Eye (tissue), 1 donor: ENCODE data around the gene PFKFB2.

Experiments used
- DNase-seq: peaks from one replicate; pipeline ENCODE4 v3.0.0-alpha.2; 2015

Gene PFKFB2

DNA sequence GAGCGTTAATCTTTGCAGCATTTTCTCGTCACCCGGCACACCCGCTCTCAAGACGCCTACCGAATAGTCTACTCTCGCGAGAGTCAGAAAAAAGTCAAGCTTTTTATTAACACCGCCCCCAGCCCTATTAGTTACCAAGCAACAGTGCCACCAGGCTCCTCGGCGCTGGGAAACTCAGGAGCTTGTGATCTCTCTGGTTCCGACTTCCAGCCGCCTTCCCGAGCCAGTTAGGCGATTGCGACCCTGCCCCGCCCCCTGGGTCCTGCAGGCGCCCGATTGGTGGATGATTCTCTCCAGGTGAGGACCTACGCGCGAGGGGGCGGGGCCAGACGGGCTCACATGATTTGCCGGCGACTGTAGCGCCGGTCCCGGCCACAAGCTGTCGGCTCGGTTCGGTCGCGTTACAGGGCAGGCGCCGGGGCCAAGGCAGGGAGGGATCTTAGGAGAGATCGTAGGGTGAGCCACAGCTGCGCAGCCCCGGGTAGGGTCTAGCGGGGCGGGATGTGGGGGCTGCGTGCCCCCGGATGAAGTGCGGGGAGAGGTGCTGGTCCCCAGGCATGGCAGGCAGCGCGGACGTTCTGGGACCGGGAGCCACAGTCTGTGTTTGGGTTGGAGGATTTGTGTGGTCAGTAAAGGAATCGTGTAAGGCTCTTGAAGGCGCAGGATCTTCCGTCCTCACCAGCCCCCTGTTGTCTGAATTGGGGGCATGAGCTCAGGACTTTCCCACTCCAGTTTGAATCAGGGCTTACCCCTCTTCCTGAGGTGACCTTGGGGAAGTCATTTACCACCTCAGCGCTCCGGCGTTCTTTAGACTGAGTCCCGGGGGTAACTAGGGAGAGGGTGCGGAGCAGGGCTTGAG, at the start of gene PFKFB2:
Gene PFKFB2 (plus strand): TSS at position 365 of the 859 bp plus-strand sequence. CDS start 1,443 bp downstream, outside the sequence.
- peak; percentile 98 for DNase-seq

DNA sequence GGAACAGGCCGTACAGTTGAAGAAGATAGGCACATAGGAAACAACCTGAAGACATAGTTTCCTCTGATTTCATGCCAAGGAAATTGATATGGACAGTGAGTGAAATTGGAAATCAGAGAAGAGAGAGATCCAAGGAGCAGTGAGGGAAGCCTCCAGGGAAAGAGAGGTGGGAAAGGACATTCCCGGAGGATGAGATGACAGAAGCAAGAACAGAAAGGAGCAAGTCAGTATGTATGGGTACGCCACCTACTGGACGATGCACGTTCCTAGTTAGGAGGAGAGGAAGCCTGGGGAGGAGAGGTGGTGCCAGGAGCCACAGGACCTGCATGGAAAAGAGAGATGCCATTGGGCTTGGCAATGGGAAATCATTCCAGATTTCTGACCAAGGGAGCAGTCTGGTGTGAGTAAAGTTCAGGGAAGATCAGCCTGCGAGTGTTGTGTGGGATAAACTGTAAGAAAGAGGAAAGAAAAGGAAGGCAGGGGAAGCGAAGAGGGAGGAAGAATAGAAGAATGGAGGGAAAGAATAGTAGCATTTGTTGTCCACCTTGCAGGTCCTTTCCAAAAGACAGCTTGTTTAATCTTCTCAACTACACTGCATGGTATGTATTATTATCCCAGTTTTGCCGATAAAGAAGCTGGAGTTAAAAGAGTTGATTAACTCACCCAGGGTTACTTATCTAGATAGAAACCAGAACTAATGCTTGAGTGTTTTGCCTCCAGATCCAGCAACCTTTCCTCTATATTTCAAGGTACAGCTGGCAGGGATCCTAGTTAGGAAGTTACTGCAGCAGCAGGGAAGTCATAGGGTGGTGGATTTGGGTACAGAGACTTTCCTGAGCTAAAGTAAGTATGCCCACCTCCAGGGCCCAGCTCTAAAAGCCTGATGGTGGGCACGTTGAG, 47.9 kb upstream of the PFKFB2 start:
- peak; percentile 64 for DNase-seq

DNA sequence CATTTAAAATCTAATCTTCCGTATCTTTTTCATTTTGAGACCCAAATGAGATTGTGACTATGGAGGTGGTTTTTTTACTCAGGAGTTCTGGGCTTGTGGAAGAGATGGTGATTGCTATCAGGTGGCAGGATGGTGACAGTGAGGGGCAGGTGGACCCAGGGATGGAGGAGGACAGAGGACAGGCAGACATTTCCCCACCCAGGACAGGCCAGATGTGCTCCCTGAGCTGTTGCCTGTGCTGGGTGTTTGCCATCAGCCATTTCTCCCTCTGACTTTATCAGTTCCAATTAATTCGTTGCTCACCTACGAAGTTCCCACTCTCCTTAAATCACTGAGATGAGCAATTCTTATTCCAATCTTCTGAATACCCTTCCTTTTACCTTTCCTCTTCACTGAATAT, 47.0 kb upstream of the PFKFB2 start:
- DNase-seq, result no peak

DNA sequence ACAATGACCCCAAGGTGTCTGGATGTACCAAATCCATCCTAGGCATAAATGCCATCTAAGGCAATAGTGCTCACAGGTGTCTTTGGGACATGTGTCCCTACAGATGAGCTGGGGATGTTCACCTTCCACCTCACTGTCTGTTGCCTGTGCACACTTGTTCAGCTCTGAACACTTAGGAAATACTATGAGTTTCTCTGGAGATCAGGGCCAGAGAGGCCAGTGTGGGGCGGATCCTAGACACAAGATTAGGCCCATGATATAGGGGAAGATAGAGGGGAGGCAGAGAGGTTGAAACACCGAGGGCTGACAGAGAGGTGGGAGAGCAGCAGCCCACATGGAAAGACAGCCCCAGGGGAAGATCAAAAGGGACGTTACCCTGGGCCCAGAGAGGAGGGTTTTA, 46.2 kb upstream of the PFKFB2 start:
- no peak for DNase-seq

DNA sequence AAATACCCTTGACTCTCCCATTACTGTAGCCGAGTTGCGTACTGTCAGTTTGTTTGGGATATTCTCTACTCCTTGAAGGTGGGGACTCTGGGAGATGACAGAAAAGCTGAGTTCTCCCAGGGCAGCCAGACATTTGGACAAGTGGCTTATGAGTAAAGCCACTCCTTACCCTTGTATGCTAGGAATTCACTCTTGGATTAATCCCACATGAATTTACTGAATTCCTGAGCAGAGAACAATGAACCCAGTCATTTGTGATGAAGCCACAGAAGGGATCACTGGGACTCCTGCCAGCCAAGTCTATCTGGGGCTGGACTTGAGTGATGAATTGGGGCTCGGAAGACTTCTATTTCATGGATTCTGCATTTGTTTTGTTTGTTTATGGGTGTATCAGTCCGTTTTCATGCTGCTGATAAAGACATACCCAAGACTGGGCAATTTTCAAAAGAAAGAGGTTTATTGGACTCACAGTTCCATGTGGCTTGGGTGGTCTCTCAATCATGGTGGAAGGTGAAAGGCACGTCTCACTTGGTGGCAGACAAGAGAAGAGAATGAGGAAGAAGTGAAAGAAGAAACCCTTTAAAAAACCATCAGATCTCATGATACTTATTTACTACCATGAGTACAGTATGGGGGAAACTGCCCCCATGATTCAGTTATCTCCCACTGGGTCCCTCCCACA, 45.6 kb upstream of the PFKFB2 start:
- DNase-seq, result peak; percentile 59

DNA sequence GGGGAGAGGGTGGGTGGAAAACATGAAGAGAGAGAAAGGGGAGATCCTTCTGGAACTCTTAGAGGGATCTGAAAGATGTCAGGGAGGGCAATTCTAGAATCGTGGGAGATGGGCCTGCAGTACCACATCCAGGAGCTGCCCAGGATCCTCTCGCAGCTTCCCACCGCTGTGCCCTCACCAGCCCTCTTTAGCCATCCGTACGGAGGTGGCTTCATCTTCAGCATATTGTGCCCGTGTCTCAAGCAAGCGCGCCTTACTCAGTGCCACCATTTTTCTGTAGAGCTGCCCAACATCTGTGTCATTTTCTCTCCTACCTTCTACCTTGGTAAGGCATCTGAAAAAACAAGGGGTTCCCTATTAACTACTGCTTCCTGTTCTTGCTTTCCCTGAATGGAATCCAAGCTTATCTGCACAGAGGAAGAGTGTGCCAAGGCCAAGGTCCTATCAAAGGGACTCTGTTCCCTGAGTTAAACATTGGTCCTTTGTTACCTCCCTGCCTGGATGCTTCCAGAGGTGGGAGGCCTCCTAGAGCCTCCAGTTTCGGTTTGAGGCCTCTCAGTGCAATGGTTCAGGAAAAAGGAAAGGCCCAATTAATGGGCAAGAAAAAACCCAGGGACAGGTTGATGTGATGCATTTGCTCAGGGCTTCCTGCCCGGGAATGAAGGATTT, 43.8 kb upstream of the PFKFB2 start:
- no peak for DNase-seq

DNA sequence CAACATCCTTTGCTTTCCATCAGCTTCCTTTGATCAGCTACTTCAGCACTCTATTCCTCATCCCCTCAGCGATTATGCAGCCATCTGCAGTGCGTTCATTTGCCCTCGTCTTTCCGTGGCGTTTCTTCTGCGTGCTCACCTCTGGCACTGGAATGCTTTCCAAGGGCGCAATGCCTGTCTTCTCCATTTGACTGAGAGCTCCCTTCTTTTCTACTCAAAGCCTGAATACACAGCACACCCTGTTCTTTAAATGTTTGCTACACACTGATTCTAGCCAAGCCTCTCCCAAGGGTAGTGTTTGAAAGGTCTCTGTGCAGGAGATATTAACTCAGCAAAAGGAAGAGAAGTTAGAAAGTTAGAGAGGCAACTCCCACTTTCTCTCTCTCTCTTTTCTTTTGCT, 43.1 kb upstream of the PFKFB2 start:
- DNase-seq, result no peak

DNA sequence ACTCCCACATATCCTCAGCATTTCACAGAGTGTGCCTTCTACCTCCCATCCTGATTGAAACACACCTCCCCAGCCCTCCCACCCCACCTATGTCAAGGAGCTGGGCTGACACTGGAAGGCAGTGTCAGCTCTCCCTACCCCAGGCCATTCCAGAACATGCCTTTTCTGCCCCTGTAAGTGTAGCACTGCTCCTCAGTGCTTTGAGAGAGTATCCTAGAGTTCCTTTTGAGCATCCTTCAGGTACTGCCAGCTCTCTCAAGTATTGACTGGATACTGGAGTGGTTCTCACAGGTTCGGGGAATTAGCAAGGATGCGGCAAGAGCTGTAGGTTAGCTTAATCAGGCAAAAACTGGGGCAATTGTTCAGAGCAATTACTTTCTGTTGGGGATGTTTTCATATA, 42.3 kb upstream of the PFKFB2 start:
- no peak for DNase-seq

DNA sequence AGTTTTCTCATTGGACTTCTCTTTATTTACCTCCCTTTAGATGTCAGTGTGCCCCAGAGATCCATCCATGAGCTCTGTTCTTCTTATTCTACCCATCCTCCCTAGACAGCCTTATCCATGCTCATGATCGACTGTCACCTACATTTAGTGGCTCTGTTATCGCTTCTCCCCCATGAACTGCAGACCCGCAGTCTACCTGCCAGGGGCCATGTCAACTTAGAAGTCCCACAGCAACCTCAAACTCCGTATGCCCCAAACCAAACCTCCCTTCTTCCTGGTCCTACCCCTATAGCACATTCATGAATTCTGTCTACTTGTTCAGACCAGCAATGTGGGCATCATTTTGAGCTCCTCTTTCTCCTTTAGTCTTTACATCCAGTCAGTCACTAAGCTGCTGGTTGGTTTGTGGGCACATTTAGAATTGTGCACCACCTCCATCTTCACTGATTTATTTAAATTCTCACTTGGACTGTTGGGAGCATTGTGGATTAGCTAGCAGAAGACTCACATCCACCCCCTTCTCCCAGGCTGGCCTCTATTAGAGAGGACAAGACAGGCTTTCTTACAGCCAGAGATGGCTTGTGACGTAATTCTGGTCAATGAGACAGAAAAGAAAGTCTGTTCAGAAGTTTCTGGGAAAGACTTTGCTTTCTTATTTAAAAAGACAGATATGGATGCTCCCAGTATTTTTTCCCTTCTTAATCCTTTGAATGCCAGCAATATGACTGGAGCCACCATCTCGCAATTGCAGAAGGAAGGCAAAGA, 39.6 kb upstream of the PFKFB2 start:
- no peak for DNase-seq

DNA sequence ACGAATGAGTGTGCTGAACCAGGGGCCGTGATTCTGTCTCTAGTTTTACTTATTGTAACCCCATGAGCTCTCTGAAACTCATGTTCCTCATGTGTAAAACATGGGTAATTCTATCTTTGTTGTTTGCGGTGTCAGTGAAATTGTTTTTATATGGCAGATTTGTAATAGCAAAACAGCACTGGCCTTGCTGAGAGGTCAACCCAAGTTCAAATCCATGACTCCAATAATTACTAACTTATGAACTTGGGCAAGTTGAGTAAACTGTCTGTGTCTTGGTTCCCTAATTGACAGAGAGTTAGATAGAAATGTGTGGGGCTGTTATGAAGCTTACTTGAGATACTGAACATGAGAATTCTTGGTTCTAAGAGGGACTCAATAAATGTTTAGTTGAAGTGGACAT, 38.3 kb upstream of the PFKFB2 start:
- no peak for DNase-seq

DNA sequence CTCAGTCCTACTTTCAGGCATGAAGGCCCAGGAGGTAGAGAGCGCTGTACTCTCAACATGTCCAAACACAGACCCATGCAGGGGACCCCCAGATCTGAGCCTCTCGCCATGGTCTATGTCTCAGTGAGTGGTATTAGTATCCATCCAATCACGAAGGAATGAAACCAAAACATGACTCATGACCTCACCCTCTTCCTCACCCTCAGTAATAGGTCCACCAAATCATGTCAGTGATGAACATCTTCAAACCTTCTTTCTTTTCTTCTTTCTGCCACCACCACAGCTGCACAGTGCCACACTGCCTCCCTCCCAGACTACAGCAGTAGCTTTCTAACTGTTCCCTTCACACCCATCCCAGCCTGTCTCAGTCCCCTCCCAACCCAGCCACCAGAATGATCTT, 37.3 kb upstream of the PFKFB2 start:
- no peak for DNase-seq

DNA sequence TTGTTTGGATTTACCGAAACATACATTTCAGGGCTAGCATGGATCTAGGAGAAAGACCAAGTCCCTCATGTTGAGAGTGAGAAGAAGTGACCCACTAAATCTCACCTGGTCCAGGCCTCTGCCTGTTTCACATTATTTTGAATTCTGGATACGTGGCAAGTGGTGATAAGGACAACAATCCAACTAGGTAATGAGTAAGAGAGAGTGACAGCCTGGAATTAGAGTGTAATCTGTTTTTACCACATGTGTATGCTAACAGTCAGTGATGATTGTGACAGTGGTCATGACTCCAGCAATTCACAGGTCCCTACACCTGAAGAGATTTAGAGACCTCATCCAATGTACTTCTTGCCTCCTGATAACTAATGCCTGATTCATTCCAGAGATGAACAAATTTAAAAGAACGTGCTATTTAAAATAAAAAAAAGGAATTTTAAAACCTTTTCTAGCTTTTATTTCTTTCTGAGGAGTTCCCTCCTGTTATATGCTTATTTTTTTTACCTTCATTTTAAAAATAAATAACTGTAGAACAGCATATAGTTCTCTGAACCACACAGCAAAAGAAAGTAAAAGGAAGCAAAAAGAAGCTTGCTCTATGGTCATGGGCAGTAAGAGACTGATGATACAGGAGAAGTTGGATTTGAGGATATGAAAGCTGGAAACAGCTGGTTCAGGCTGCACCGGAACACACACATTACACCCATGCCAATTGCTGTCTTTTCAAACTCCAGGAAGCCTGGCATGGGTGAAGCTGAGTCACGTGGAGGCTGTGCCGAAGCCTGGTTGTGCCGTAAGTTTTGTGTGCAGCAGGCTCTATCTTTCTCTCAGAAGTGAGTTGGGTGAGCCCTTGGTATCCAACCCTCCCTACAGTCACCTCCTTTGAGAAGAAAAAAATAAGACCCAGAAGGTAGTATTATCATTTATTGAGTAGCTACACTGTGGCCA, 35.2 kb upstream of the PFKFB2 start:
- DNase-seq, result no peak

DNA sequence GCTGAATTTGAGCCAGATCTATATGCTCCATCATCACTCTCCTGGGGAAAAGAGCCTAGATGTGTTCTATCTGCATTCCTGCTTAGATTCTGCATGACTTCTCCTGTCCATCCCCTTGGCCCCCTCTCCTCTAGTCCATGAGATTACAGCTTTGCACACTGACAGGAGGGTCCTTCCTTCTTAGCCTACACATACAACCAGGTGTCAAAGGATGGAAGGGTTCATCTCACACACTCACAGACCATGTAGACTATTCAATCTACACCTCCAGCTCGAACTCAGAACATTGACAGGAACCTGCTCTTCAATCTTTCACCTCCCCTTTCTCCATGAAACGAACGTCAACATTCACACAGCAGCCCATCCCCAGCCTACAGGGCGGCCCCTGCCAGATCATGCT, 34.4 kb upstream of the PFKFB2 start:
- DNase-seq, result no peak

DNA sequence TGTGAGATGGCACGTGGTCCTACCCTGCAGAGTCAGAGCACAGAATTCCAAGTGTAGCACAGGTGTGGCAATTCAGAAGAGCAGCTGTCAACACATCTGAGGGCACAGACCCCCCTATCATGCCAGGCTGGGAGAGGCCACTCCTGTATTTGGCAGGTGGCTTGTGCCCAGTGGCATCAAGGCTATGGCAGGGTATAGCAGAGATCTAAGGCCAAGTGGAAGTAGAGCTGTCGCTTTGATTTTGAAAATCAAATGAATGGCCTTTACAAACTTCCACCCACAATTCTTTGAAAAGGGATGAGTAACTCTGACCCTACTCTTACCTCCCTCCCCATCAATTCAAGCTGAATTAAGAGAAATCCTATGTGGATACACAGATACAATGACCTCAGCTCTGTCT, 33.9 kb upstream of the PFKFB2 start:
- no peak for DNase-seq

DNA sequence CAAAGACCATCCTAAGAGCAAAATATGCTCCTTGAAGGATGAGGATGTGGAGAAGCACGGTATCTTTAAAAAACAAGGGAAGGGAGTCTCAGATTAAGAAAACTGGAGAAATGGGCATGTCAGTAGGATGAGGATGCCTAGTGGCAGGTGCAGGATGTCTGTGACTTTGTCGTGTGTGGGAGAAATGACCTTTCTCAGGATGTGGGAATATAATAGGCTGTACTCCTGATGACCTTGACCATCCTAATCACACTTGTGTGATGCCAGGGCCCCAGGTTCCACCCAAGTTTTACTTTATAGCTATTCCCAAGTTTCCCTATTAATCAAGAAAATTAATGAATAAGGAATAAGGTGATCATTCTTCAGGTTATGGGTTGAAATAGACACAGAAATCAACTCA, 33.4 kb upstream of the PFKFB2 start:
- no peak for DNase-seq

DNA sequence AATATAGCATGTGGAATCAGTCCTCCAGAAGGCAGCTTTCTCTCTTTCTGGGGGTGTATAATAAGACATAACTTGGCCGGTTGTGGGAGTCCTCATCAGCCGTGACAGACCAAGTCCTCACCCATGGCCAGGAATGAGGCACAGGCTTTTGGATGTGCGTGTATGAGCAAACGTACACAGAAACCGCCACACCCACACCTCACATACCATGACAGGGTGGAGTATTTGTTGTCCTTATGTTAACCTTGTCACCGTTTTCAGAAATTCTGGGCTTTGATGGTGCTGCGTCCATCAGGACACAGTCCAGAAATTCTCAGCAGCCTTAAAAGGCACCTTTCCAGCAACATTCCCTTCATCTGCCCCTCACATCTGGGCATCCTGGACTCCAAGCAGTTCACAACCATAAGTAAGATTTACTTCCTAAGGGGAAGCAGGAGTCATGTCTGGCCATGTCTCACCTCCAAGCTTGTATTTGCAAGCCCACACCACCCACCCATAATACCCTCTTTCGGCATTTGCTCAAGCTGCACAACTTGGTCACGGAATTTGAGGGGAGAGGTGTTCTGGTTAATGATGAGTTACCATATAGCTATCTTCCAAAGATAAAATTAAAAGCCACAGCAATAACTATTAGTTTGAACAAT, 32.9 kb upstream of the PFKFB2 start:
- no peak for DNase-seq

DNA sequence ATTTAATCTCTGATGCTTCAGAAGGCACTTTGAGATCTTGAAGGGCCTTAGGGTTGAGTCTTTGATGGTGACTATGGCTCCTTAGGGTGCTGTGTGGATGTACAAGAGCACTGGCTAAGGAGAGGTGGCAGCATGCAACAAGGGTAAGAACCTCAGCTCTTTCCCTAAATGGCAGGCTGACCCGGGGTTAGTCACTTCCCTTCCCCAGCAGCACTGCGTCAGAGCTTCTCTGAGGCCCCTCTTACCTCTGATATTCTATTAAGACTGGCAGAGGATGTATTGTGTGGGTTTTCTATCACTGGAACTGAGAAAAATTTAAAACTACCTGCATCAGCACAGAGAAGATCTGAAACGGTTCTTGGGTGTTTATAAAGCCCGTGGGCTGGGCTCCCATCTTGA, 32.4 kb upstream of the PFKFB2 start:
- DNase-seq, result no peak

DNA sequence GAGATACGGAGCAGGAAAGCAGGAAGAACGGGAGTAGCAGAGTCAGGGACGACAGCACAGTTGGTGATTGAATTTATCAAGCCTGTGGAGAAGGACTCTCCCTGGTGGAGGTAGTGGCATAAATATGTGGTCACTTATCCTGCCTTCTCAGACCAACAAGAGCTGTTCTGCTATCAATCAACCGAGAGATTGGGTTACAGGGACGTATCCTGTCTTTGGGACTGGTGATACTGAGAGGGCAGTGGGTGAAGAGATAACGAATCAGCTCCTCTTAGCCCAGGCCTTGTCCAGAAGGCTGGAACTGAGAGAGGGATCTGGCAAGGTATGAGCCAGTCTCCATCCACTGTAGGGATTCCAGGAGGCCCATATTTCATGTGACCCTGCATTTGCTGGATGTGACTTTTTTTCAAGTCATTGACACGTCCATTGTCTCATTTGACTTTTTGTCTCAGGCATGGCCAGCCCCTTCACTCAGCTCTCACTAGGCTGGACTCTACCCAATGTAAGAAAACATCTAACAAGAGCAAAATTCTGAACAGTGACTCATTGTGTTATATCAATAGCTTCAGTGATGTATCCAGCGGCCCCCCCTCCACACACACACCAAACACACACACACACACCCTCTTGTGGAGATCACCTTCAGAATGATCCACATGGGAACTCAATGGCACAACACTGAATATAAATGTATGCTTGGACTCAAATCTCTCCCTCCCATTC, 31.8 kb upstream of the PFKFB2 start:
- no peak for DNase-seq

DNA sequence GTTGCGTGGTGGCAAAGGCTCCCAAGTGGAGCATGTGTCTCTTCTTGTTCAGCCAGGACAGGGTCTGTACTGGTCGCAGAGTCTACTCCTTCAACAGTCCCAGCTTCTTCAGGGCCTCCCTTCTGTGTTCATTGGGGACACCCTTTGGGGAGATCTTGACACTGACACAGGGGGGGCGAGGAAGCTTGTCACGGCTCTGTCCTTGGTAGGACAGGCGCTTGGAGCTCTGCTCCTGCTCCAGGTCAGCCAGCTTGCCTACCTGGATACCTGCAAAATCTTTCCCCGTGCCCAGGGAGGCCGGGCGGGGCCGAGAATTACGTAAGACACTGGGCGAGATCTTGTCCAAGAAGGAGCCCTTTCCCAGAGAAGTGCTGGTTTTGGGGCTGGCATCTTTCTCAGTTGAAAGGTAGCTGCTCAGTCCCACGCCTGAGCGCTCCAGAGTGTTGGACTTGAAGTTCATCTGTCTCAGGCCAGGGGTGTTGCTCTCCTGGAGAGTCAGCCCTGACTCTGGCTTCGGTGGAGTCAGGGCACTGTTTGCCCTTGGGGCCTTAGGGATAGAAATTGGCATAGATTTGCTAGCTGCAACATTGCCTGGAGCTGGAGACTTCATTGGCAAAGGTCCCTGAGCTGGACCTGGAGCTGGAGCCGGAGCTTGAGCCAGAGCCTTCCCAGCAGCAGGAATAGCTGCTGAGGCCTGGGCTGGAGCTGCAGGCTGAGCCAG, 31.0 kb upstream of the PFKFB2 start:
- no peak for DNase-seq
